ENCODE data around the gene CRYGA.

Gene CRYGA, protein sequence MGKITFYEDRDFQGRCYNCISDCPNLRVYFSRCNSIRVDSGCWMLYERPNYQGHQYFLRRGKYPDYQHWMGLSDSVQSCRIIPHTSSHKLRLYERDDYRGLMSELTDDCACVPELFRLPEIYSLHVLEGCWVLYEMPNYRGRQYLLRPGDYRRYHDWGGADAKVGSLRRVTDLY

GRCh38 chr2:208163489-208163888, at the start of gene CRYGA:
Gene CRYGA, minus strand, starts transcription at chr2:208163589. Its CDS starts 33 bp downstream, at chr2:208163556.
- no peak for DNase-seq

DNA sequence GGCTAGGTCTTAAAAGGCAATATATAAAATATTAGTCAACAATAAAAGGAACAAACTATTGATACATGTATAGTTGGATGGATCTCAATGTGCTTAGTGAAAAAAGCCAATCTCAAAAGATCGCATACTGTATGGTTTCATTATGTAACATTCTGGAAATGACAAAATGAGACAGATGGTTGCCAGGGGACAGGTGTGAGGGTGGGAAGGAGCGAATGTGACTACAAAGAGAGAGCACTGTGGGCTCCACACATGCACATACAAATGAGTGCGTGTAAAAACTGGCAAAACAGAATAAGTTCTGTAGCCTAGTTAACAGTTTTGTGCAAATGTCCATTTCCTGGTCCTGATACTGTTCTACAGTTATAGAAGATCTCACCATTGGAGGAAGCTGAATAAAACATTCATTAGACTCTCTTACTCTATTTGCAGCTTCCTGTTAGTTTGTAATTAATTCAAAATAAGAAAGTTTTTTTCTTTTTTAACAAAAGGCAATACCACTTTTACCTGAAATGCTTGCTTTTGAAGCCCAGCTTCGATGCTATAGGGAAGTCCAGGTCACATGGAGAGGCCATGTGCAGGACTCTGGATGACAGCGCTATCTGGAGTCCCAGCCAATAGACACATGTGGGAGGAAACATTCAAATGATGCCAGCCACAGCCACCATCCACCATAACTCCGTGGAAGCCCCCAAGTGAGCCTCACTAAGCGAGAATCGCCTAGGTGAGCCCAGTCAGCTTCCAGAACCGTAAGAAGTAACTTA, 47.5 kb upstream of the CRYGA start:
- DNase-seq, result no peak

DNA sequence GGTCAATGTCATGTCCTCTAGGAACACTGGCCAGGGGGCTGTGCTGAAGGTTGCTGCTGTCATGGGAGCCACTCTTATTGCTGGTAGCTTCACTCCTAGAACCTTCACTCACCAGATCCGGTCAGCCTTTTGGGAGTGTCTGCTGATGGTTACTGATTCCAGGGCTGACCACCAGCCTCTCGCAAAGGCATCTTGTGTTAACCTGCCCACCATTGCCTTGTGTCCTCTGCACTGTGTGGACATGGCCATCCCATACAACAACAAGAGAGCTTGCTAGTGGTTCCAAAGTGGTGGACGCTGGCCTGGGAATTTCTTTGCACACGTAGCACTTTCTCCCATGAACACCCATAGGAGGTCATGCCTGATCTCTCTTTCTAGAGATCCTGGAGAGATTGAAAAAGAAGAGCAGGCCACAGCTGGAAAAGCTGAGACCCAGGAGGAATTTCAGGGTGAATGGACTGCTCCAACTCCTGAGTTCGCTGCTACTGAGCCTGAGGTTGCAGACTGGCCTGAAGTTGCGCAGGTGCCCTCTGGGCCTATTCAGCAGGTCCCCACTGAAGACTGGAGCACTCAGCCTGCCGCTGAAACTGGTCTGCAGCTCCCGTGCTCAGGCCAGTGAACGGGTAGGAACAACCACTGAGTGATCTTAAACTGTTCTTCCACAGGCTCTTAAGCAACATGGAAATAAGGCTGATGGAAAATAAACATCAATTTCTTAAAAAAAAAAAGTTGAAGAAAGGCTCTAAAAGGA, 45.1 kb upstream of the CRYGA start:
- no peak for DNase-seq

GRCh38 chr2:208207769-208208168, 44.4 kb upstream of the CRYGA start:
- DNase-seq, result no peak

GRCh38 chr2:208204166-208204565, 40.8 kb upstream of the CRYGA start:
- DNase-seq, result no peak

GRCh38 chr2:208195531-208195930, 32.1 kb upstream of the CRYGA start:
- DNase-seq, result no peak

DNA sequence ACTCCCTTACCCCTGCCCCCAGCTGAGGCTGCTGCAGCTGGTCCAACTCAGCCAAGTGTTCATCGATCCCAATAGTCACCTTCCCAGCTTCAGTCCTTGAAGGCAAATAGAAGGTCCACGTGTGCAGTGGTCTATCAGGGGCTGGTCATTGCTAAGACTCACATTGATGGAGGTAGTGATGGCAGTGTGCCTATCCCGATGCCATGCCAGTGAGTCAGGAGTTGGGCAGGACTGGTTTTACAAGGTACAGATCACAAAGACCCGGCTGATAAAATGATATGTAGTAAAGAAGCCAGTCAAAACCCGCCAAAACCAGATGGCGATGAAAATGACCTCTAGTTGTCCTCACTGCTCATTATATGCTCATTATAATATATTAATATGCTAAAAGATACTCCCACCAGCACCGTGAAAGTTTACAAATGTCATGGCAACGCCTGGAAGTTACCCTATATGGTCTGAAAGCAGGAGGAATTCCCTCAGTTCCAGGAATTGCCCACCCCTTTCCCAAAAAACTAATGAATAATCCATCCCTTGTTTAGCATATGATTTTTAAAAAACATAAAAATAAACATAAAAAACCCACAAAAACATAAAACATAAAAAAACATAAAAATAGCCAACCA, 29.3 kb upstream of the CRYGA start:
- no peak for DNase-seq

DNA sequence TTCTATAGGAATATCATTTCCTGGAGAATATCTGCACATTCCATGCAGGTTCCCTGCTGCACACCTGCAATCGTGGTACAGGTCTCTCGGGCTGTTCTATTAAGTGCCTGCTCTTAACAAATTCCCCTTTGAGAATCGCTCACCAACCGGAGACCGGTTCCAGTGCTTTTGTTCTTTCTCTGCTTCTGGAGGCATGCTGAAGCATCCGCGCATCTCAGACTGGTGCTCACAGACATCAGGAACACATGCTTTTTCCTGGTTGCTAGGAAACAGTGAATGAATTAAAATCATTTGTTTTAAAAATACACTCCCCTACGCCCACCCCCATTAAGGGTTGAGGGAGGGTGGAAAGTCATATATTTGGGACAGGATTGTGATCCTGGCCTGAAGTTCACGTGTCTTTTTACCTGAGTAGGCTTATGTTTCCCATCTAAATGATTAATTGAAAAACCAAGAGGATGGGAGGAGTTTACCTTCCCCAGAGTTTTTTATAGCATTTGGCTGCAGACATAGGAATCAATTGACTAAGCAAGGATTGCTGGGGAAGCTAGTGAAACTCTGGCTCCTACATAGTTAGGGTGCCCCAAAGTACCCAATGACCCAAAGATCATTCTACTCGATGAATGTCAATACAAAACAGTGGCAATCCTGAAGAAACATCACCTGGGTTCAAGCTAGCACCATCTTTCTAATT, 26.6 kb upstream of the CRYGA start, which contains the start of gene C2orf80:
C2orf80 (minus strand) TSS at position 221 of the 694 bp plus-strand sequence. CDS start 3,044 bp downstream, outside the sequence.
- DNase-seq, result no peak

DNA sequence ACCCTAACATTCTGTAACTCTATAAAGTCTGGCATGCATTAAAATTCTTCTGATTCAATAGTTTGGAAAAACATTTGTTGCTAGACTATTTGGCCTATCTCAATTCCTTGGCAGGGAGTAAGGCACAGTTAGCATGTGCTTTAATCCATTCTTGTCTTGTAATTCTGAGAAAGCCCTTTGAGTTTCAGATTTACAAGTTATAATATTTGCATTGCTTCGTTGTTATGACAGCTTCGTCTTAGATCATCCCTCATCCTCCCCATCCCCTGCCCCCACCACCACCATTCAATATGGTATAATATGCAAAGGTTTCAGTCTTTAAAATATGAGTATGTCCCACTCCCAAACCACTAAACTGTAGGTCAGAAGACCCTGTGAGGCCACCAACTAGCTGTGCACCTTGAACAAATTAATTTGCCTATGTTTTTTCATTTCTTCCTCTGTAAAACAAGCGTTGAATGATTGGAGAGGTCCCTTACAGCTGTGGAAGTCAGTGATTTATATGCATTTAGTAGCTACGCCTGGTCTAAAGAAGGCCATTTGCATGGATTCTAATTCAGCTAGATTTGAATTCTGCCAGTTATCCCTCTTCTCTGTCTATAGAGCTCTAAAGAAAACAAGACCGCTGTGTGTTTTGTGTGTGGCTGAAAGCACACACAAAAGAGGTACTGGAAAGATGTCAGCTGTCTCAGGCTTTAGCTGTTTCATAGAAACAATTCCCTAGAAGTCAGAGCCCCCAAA, 25.9 kb upstream of the CRYGA start:
- no peak for DNase-seq

DNA sequence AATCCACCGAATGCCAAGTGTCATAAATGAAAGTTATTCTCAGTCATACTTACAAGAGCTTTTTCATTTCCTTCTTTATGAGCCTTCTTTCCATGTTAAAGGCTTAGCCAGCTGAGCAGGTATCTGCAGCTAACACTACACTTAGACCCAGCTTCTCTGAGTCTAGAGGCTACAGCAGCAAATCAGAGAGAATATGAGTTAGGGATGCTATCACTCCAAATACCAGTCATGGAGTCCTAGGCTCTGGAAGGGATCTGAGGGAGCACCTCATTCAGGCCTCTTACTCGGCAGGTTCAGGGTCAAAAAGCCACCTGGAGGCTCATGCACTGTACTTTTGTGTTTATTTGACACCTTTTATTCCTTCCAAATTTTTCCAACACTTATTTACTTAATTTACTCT, 23.5 kb upstream of the CRYGA start:
- no peak for DNase-seq

- no peak for DNase-seq
Observed at GRCh38 chr2:208186465-208186864, 23.1 kb upstream of the CRYGA start.

GRCh38 chr2:208183972-208184705, 20.8 kb upstream of the CRYGA start:
- DNase-seq, result no peak

GRCh38 chr2:208183526-208183925, 20.1 kb upstream of the CRYGA start:
- DNase-seq, result no peak

DNA sequence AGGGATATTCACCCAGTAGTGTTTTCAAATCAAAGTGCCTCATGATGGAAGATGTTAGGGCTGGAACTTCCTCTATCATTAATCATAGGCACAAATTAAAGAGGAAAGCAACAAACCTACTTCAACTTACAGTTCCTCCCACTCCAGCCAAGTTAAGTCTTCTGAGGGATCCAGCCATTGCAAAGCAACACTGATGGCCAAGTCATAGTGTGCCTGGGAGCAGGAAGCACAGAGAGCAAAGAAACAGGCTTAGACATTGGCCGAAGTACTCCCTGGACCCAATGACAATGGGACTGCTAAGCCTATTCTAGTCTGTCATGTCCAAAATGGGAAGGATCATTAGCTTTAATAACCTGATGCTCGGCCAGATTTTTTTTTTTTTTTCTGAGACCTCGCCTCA, 19.4 kb upstream of the CRYGA start:
- DNase-seq, result no peak

- DNase-seq, result no peak
Observed at GRCh38 chr2:208179028-208179609, 15.7 kb upstream of the CRYGA start.

DNA sequence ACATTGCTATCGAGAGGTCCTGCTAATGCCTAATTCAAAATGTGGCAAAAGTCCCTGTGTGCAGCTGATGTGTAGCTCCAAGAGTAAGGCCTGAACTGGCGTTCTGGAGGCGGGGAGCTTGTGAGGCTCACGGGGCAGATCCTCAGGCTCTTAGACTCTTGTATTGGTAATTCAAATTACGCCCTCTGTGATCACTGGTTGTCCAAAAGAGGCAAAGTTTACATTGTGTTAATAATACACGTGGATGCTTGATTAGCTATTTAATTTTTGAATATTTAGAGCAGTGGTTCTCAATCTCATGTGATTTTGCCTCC, 12.4 kb upstream of the CRYGA start:
- DNase-seq, result no peak

GRCh38 chr2:208175069-208175839, 11.9 kb upstream of the CRYGA start:
- DNase-seq, result peak; percentile 78

GRCh38 chr2:208174144-208174543, 10.8 kb upstream of the CRYGA start:
- DNase-seq, result no peak

DNA sequence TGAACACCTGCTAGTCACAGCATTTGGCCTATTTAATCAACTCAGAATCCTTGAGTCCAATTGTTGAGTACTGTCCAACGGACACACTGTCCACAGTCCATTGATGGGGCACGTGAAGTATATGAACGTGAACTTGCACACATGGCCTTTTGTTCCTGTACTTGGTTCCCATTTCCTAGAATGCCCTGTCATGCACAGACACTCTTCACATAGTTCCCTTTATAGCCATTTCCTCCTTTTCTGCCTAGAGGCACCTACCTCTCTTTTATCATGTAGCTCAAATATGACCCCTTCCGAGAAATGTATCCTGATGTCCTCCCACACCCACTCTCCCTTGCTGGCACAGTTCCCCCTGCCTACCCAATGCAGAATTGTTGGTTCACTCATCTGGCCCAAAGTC, 8.7 kb upstream of the CRYGA start:
- no peak for DNase-seq

Data from right forelimb (tissue), 1 donor.